ENCODE results near the gene CLTB. TPM values are rescaled to one million over a fixed set of nuclear protein-coding genes. Genes with fewer than 3 reads are reported as not detected.

CLTB gene
- total RNA-seq, 1 experiment from 2014 or later, result 34.5 TPM

GRCh38 chr5:176382721-176383120 is 33.6 kb downstream of the CLTB start:
- no peak overlapping the region for H3T11ph ChIP-seq (ENCODE audit: low read length)
- WGBS (ENCODE audit: extremely low coverage, insufficient read length, low lambda C conversion rate), result no CpG with 5 or more reads among the region's 3 CpGs
- no peak overlapping the region for H3K18ac ChIP-seq (ENCODE audit: insufficient read length, low read depth, low read length)
- H3K9me3 ChIP-seq (ENCODE audit: control insufficient read depth, low read depth, low read length), result no peaks in the 10 kb centered on the region
- DNase-seq, result no peak
- no peak overlapping the region for H2BK120ac ChIP-seq (ENCODE audit: low read depth, low read length, poor library complexity, severe bottlenecking)
- H2BK12ac ChIP-seq (ENCODE audit: insufficient read length, low read depth, low read length), result no peak overlapping the region
- H3K4me1 ChIP-seq (ENCODE audit: insufficient read depth, low read length), result no peaks in the 10 kb centered on the region
- no peak overlapping the region for H2AFZ ChIP-seq (ENCODE audit: low read length)
- no peak overlapping the region for H3K27ac ChIP-seq (ENCODE audit: insufficient read length, low read depth, low read length)
- no peak overlapping the region for H2AK5ac ChIP-seq (ENCODE audit: insufficient read length, low read length)
- no peak overlapping the region for H2BK5ac ChIP-seq (ENCODE audit: insufficient read length, low read length)
- Mint-ChIP-seq H3K4me1 (peaks cover 9 to 10% of the 10 kb centered on the region in 2 experiments), H3K27me3 (ENCODE audit: low read depth) (no peaks in the 10 kb centered on the region), H3K36me3 (ENCODE audit: insufficient read depth in 1 of 3, low read depth in 3 of 3) (peaks cover 32 to 78% (median 43%) of the 10 kb centered on the region in 3 experiments), H3K9me3 (no peaks in the 10 kb centered on the region), H3K27ac (0 out of 7 replicates have a peak overlapping the region, but pooled peaks of 1 of the 3 experiments have one; percentile 15), H3K4me3 (no peak overlapping the region)
- no peak overlapping the region for H4K5ac ChIP-seq (ENCODE audit: insufficient read length, low read depth, low read length)
- H3K9ac ChIP-seq (ENCODE audit: extremely low read depth, insufficient read length, low read length), result no peak overlapping the region
- no peak overlapping the region for H2BK20ac ChIP-seq (ENCODE audit: low read depth, low read length, poor library complexity, severe bottlenecking)
- no peaks in the 10 kb centered on the region for H3K27me3 ChIP-seq (ENCODE audit: insufficient read depth, low read length)
- TF ChIP-seq, protein P1, sequence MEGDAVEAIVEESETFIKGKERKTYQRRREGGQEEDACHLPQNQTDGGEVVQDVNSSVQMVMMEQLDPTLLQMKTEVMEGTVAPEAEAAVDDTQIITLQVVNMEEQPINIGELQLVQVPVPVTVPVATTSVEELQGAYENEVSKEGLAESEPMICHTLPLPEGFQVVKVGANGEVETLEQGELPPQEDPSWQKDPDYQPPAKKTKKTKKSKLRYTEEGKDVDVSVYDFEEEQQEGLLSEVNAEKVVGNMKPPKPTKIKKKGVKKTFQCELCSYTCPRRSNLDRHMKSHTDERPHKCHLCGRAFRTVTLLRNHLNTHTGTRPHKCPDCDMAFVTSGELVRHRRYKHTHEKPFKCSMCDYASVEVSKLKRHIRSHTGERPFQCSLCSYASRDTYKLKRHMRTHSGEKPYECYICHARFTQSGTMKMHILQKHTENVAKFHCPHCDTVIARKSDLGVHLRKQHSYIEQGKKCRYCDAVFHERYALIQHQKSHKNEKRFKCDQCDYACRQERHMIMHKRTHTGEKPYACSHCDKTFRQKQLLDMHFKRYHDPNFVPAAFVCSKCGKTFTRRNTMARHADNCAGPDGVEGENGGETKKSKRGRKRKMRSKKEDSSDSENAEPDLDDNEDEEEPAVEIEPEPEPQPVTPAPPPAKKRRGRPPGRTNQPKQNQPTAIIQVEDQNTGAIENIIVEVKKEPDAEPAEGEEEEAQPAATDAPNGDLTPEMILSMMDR (conservative IDR thresholded peaks at IDR 0.05), result no peak
- no peaks in the 10 kb centered on the region for H3K79me1 ChIP-seq (ENCODE audit: insufficient read depth, low read depth, low read length, poor library complexity, severe bottlenecking)
- H3K23ac ChIP-seq (ENCODE audit: insufficient read length, low read depth, low read length), result no peak overlapping the region
- H2BK15ac ChIP-seq (ENCODE audit: low read depth, low read length), result no peak overlapping the region
- no peaks in the 10 kb centered on the region for H4K20me1 ChIP-seq (ENCODE audit: control insufficient read depth, insufficient read depth, insufficient read length)
- H3K23me2 ChIP-seq (ENCODE audit: insufficient read length, low read depth, low read length, poor library complexity, severe bottlenecking), result no peaks in the 10 kb centered on the region
- no peak overlapping the region for H3K14ac ChIP-seq (ENCODE audit: insufficient read depth, low read length)
- no peak overlapping the region for H4K91ac ChIP-seq (ENCODE audit: insufficient read length, low read depth, low read length)
- no peak overlapping the region for H3K4ac ChIP-seq (ENCODE audit: low read depth, low read length)
- H3K79me2 ChIP-seq (ENCODE audit: insufficient read depth, low read length), result peaks cover 8% of the 10 kb centered on the region; the same call in 1 of the 2 replicates
- no peak overlapping the region for H3K56ac ChIP-seq (ENCODE audit: insufficient read length, low read depth, low read length)
- H3K4me2 ChIP-seq (ENCODE audit: insufficient read depth, insufficient read length, low read length), result no peak overlapping the region
- H4K8ac ChIP-seq (replicated peaks; ENCODE audit: insufficient read length, low read depth, low read length), result no peak overlapping the region

Measured in H9 (cell line).